ENCODE results near the gene C11orf54.
"Not testable (repeated sequence)": the region's sequence is repeated elsewhere in the genome, so short reads cannot be mapped to it uniquely, and the experiment has no call there.

Gene C11orf54

GRCh38 chr11:93734427-93735222 lies 6.8 kb upstream of the C11orf54 start:
- no peak for DNase-seq (ENCODE audit: low read depth in 2 of 2)

GRCh38 chr11:93735627-93736026 lies 5.8 kb upstream of the C11orf54 start:
- no peak for DNase-seq (ENCODE audit: low read depth in 2 of 2)

GRCh38 chr11:93736129-93736528 lies 5.3 kb upstream of the C11orf54 start:
- DNase-seq (ENCODE audit: low read depth in 2 of 2): no peak

DNA sequence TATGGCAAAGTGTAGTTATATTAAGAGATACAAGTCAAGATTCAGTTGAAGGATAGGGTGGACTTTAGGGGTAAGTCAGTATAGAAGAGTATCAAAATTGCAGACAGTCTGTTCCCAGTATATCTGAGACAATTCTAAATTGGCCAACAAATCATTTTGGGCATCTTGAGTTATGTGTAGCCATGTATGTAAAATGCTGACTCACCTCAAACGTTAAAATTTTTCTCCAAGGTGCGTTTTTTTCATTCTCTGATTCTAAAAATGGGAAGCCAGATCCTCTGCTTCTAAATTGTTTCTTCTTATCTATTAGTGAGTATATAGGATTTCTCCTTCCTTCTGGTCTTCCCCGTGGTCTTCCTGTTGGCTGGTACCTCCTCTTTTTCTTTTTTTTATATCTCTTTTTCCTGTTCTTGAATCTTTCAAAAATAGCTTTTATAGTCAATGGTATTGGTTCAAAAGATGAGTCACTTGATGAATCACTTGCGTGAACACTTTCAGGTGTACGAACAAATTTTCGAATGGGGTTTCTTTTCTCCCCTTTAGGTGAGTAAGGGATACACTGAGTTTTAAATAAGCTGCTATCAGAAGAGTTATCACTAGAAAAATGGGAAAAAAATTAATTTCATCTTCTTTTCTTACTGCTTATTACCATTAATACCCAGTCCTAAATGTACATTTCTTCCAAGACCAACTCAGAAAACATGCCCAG lies 3.4 kb upstream of the C11orf54 start:
- DNase-seq (ENCODE audit: low read depth in 2 of 2): no peak

DNA sequence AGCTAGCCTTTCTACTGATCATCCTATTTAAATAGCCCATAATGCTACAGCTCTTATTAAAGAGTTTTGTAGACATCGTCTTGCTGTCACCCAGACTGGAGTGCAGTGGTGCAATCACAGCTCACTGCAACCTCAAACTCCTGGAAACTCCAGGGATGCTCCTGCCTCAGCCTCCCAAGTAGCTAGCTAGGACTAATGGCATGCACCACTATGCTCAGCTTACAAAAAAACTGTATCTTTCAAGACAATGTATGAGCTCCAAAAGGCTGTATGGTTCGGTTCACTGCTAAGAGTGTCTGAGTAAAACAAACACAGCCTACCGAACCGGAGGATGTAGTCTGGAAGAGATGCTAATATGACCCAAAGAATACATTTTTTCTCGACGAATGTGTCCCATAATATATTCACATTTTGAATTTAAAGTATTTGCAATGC lies 2.8 kb upstream of the C11orf54 start:
- no peak for DNase-seq (ENCODE audit: low read depth in 2 of 2)

GRCh38 chr11:93740031-93740729 lies 1.3 kb upstream of the C11orf54 start:
- no peak for DNase-seq (ENCODE audit: low read depth in 2 of 2)

- peak in 1 of 2 donors; percentile 50 for DNase-seq (ENCODE audit: low read depth in 2 of 2)
Observed at GRCh38 chr11:93740730-93741093, 760 bp upstream of the C11orf54 start.

DNA sequence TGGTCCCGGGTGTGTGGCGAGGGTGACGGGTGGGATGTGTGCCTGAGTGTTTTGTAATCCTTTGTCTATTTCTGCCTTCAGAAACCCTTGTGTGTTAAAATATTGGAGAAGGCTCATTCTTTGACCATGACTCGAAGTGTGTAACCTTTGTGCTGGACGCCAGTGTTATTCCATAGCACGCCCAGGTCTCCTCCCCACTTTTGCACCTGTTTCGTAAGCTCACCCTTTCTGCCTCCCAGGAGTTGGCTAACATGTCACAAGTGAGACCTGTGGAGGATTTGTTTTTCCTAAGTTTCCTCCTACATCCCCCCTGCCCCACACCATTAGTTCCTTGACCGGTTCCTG lies 382 bp downstream of the C11orf54 start:
- DNase-seq (ENCODE audit: low read depth in 2 of 2): no peak

DNA sequence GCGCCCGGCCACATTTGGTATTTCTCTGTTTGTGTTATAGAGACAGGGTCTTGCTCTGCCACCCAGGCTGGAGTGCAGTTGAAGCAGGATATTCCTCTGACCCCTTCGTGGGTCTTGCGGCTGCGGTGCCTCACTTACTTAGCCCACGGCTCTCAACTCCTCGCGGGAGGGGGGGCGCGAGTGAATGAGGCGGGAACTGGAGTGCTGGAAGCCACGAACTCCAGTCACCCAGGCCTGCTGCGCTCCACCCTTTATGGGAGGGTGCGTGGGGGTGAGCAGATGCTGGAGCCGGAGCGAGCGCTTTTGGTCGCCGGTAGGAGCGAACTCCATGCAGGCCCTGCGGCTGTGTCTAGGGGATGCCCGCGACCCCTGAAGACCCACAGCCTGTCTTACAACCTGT lies 1.8 kb downstream of the C11orf54 start:
- no peak for DNase-seq (ENCODE audit: low read depth in 2 of 2)

GRCh38 chr11:93744669-93745004 lies 3.2 kb downstream of the C11orf54 start:
- DNase-seq (ENCODE audit: low read depth in 2 of 2): no peak

DNA sequence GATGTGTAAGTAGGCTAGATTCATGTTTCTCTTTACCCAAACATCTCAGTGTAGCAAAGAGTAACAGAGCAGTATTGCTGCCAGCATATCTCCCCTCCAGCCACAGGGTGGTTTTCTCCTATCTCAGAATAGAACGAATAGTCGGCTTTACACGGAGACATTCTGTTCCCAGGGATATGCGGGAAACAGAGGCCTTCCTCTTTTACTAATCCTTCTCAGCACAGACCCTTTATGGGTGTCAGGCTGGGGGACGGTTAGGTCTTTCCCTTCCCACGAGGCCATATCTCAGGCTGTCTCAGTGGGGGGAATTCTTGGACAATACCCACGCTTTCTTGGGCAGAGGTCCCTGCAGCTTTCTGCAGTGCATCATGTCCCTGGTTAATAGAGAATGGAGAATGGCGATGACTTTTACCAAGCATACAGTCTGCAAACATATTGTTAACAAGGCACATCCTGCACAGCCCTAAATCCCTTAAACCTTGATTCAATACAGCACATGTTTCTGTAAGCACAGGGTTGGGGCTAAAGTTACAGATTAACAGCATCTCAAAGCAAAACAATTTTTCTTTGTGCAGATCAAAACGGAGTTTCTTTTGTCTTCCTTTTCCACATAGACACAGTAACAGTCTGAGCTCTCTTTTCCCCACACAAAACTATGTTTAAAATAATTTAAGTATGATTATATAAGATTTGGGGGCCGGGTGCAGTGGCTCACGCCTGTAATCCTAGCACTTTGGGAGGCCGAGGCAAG lies 3.7 kb downstream of the C11orf54 start:
- not testable (repeated sequence) for DNase-seq (ENCODE audit: low read depth in 2 of 2)

- DNase-seq (ENCODE audit: low read depth in 2 of 2): no peak
Observed at GRCh38 chr11:93746101-93746500, 4.6 kb downstream of the C11orf54 start.

- DNase-seq (ENCODE audit: low read depth in 2 of 2): no peak
Observed at GRCh38 chr11:93747122-93747521, 5.7 kb downstream of the C11orf54 start.

- no peak for DNase-seq (ENCODE audit: low read depth in 2 of 2)
Observed at GRCh38 chr11:93751001-93751400, 9.5 kb downstream of the C11orf54 start.

GRCh38 chr11:93753241-93753640 lies 11.8 kb downstream of the C11orf54 start:
- no peak for DNase-seq (ENCODE audit: low read depth in 2 of 2)

- DNase-seq (ENCODE audit: low read depth in 2 of 2): no peak
Observed at GRCh38 chr11:93756748-93757147, 15.3 kb downstream of the C11orf54 start.

- DNase-seq (ENCODE audit: low read depth in 2 of 2): no peak
Observed at GRCh38 chr11:93757301-93757700, 15.8 kb downstream of the C11orf54 start.

- no peak for DNase-seq (ENCODE audit: low read depth in 2 of 2)
Observed at GRCh38 chr11:93757924-93758865, 16.7 kb downstream of the C11orf54 start.

DNA sequence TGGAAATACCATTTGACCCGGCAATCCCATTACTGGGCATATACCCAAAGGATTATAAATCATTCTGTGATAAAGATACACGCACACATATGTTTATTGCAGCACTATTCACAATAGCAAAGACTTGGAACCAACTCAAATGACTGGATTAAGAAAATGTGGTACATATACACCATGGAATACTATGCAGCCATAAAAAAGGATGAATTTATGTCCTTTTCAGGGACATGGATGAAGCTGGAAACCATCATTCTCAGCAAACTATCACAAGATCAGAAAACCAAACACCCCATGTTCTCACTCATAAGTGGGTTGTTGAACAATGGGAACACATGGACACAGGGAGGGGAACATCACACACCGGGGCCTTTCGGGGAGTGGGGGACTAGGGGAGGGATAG lies 17.7 kb downstream of the C11orf54 start:
- DNase-seq (ENCODE audit: low read depth in 2 of 2): not testable (repeated sequence)

DNA sequence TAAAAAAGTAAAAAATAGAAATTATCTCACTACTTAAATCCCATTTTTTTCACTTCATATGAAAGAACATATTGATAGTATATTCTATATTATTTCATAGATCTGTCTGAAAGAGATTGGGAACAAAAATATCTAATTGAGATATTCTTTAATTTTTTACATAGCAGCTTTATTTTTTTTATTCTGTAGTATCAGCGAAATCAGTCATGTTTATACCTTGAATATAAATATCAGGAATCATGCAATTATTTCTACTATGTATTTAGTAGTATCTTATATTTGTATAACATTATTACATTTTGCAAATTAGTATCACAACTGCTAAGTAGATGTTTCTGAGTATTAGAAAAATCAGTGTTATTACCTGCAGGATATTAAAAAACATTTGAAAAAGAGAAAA lies 20.4 kb downstream of the C11orf54 start:
- DNase-seq (ENCODE audit: low read depth in 2 of 2): no peak

DNA sequence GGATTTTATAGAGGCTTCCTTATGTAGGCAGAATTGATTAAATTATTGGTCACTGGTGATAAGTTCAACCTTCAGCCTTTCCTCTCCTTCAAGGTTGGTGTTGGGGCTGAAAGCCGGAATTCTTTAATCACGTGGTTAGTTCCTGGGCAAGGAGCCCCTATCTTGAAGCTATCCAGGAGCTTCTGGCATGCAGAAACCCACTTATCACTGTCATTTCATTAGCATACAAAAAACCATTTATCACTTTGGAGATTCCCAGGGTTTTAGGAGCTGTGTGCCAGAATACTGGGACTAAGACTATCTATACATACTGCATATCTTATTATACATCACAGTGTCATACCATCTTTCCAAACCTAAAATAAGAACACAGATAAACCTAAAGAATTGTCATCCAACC lies 24.1 kb downstream of the C11orf54 start:
- no peak for DNase-seq (ENCODE audit: low read depth in 2 of 2)

All from stimulated activated CD8-positive, alpha-beta memory T cell treated with anti-CD3 and anti-CD28 coated beads, Interleukin-15, amount 100 ng/mL, for 4 hours (primary cell).